BLaER1 (cell line): ENCODE measurements around the gene FAN1.

ENCODE experiments used
- H3K27ac ChIP-seq: shearing (Covaris generic); formaldehyde crosslinking; 2 replicates; pipeline ENCODE4 v1.8.1; 2022
- H3K27me3 ChIP-seq: shearing (Covaris generic); formaldehyde crosslinking; 2 replicates; pipeline ENCODE4 v1.8.1; 2022
- H3K36me3 ChIP-seq: shearing (Covaris generic); formaldehyde crosslinking; 2 replicates; pipeline ENCODE4 v1.8.1; 2022
- H3K4me1 ChIP-seq: shearing (Covaris generic); formaldehyde crosslinking; 2 replicates; pipeline ENCODE4 v1.8.1; 2022
- H3K4me2 ChIP-seq: shearing (Covaris generic); formaldehyde crosslinking; 2 replicates; pipeline ENCODE4 v1.8.1; 2022
- H3K4me3 ChIP-seq: shearing (Covaris generic); formaldehyde crosslinking; 2 replicates; pipeline ENCODE4 v1.8.1; 2022
- H3K9ac ChIP-seq: shearing (Covaris generic); formaldehyde crosslinking; 2 replicates; pipeline ENCODE4 v1.8.1; 2022
- H3K9me3 ChIP-seq: shearing (Covaris generic); formaldehyde crosslinking; 2 replicates; pipeline ENCODE4 v1.8.1; 2022
- H4K20me1 ChIP-seq: shearing (Covaris generic); formaldehyde crosslinking; 2 replicates; pipeline ENCODE4 v1.8.1; 2022
- Cebpa-rat ChIP-seq: shearing (Covaris generic); IDR thresholded peaks from 2 replicates; pipeline ENCODE4 v1.8.1; 2022

Gene FAN1

DNA sequence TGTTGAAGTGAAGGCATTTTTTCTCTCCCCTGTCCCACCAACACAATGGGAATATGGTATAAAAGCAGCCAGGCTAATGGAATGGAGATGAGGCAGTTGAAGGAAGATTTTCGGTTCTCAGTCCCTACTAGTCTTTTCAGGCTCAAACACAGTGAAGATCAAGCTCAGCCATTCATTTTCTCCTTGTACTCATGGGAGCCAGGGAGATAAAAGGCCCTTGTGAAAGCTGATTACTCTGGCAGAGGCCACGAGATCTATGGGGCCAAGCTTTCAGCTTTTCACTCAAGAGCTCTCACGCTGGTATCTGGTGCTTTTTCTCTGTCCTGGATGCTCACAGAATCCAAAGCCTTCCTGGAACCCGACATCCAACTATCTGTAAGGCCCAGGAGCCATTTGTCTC is 14.5 kb upstream of the FAN1 start:
- H3K9me3 ChIP-seq: no peaks in the 10 kb centered on the region
- H3K36me3 ChIP-seq: no peaks in the 10 kb centered on the region
- no peak for TF ChIP-seq Cebpa-rat
- no peak overlapping the region for H3K4me2 ChIP-seq
- H3K9ac ChIP-seq: no peak overlapping the region
- no peaks in the 10 kb centered on the region for H3K27me3 ChIP-seq
- H4K20me1 ChIP-seq: no peaks in the 10 kb centered on the region
- no peak overlapping the region for H3K27ac ChIP-seq
- H3K4me3 ChIP-seq: no peak overlapping the region
- H3K4me1 ChIP-seq: no peaks in the 10 kb centered on the region

DNA sequence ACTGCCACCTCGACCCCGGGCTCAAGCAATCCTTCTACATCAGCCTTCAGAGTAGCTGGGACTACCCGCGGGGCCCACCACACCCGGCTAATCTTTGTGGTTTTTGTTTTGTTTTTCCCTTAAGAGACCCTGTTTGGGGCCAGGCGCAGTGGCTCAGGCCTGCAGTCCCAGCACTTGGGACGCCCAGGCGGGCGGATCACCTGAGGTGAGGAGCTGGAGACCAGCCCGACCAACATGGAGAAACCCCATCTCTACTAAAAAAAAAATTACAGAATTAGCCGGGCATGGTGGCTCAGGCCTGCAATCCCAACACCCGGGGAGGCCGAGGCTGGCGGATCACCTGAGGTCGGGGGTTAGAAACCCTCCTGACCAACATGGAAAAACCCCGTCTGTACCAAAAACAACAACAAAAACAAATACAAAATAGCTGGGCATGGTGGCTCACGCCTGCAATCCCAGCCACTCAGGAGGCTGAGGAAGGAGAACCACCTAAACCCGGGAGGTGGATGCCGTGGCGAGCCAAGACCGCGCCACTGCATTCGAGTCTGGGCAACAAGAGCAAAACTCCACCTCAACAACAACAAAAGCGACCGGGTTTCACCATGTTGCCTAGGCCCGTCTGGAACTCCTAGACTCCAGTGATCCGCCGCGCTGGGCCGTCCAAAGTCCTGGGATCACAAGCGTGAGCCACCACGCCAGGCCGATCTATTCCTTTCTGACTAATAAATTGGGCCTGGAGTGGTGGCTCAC is 8.1 kb upstream of the FAN1 start:
- TF ChIP-seq Cebpa-rat: no peak
- Histone ChIP-seq H3K9ac (no peak overlapping the region), H3K4me1 (peaks cover 6% of the 10 kb centered on the region; the same call in 1 of the 2 replicates), H4K20me1 (no peaks in the 10 kb centered on the region), H3K9me3 (no peaks in the 10 kb centered on the region), H3K4me2 (no peak overlapping the region), H3K4me3 (no peak overlapping the region), H3K27ac (no peak overlapping the region), H3K36me3 (no peaks in the 10 kb centered on the region), H3K27me3 (no peaks in the 10 kb centered on the region)

DNA sequence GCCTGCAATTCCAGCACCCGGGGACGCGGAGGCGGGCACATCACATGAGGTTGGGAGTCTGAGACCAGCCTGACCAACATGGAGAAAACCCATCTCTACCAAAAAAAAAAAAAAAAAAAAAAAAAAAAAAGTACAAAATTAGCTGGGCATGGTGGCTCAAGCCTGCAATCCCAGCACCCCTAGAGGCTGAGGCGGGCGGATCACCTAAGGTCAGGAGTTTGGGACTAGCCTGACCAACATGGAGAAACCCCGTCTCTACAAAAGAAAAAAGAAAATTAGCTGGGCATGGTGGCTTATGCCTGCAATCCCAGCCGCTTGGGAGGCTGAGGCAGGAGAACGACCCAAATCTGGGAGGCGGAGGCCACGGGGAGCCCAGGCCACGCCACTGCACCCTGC is 7.5 kb upstream of the FAN1 start:
- Histone ChIP-seq H3K4me3 (no peak overlapping the region), H3K27me3 (no peaks in the 10 kb centered on the region), H3K4me1 (peaks cover 6% of the 10 kb centered on the region; the same call in 1 of the 2 replicates), H4K20me1 (no peaks in the 10 kb centered on the region), H3K9ac (no peak overlapping the region), H3K4me2 (no peak overlapping the region), H3K9me3 (no peaks in the 10 kb centered on the region), H3K27ac (no peak overlapping the region), H3K36me3 (no peaks in the 10 kb centered on the region)
- no peak for TF ChIP-seq Cebpa-rat

DNA sequence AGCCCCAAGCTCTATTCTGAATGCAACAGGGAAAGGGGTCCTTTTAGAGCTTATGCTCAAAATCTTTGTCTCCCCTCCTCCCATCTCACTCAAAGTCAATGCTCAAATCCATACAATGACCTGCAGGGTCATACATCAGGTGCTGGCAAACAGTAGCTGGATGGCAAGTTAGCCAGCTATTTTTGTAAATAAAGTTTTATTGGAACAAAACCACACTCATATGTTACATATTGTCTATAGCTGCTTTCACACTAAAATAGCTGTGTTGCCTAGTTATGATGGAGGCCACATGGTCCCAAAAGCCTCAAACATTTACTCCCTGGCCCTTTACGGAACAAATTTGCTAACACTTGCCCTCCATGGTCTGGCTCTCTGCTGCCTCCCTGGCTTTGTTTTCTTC is 1.8 kb upstream of the FAN1 start:
- no peaks in the 10 kb centered on the region for H3K27me3 ChIP-seq
- H4K20me1 ChIP-seq: no peaks in the 10 kb centered on the region
- H3K9ac ChIP-seq: no peak overlapping the region
- no peak overlapping the region for H3K27ac ChIP-seq
- H3K9me3 ChIP-seq: no peaks in the 10 kb centered on the region
- H3K4me2 ChIP-seq: no peak overlapping the region
- no peak for TF ChIP-seq Cebpa-rat
- no peaks in the 10 kb centered on the region for H3K36me3 ChIP-seq
- no peak overlapping the region for H3K4me3 ChIP-seq
- peaks cover 38% of the 10 kb centered on the region for H3K4me1 ChIP-seq

DNA sequence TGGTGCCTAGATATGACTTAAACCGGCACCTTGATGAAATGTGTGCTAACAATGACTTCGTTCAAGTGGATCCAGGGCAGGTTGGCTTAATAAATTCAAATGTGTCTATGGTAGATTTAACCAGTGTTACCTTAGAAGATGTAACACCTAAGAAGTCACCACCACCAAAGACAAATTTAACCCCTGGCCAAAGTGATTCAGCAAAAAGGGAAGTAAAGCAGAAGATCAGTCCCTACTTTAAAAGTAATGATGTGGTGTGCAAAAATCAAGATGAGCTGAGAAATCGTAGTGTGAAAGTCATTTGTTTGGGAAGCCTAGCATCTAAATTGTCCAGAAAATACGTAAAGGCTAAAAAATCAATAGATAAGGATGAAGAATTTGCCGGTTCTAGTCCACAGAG is 1.1 kb downstream of the FAN1 start:
- Histone ChIP-seq H3K4me1 (peaks cover 38% of the 10 kb centered on the region), H3K4me2 (peak overlapping the region; percentile 89), H3K9ac (no peak overlapping the region), H3K36me3 (peaks cover 18% of the 10 kb centered on the region), H4K20me1 (no peaks in the 10 kb centered on the region), H3K27ac (no peak overlapping the region), H3K4me3 (peak overlapping the region; percentile 74; the same call in 1 of the 2 replicates), H3K9me3 (no peaks in the 10 kb centered on the region), H3K27me3 (no peaks in the 10 kb centered on the region)
- no peak for TF ChIP-seq Cebpa-rat

DNA sequence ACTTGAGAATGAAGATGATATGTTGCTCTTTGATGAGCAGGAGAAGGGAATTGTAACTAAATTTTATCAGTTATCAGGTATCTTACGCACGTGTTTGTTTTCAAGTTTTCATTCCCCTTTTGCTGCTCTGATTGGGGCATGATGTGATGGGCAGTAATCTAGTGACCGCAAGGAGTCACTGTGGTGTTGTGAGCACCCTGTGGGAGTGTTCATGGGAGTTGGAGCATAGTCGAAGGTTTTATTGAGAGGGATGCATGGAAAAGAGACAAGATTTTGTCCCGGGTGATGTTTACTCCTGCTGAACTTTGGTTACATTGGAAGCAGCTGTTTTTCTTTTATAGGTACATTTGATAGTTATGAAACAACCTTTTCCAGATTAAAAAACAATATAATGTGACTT is 2.1 kb downstream of the FAN1 start:
- H3K9me3 ChIP-seq: no peaks in the 10 kb centered on the region
- no peaks in the 10 kb centered on the region for H3K27me3 ChIP-seq
- no peak overlapping the region for H3K4me3 ChIP-seq
- H3K9ac ChIP-seq: no peak overlapping the region
- H3K36me3 ChIP-seq: peaks cover 21% of the 10 kb centered on the region
- H3K4me2 ChIP-seq: peak overlapping the region; percentile 32
- TF ChIP-seq Cebpa-rat: no peak
- no peaks in the 10 kb centered on the region for H4K20me1 ChIP-seq
- H3K4me1 ChIP-seq: peaks cover 38% of the 10 kb centered on the region
- no peak overlapping the region for H3K27ac ChIP-seq

DNA sequence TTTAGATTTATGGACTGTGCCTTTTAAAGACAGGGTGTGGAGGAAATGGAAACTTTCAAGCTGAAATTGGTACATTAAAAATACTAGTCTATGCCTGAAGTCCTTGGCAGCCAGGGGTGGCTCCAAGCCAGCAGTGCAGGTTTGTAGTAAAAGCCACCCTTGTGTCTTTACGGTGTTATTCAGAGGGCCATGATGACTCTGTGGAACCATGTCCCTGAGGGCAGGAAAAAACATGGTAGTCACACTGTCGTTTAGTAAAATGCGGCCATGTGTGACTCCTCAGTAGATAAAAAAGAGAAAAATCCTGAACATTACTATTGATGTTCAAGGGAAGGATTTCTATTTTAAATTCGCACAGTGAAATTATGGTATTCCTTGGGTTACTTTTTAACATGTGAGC is 2.7 kb downstream of the FAN1 start:
- H4K20me1 ChIP-seq: no peaks in the 10 kb centered on the region
- peaks cover 38% of the 10 kb centered on the region for H3K4me1 ChIP-seq
- H3K27ac ChIP-seq: no peak overlapping the region
- no peak for TF ChIP-seq Cebpa-rat
- H3K4me3 ChIP-seq: no peak overlapping the region
- H3K9me3 ChIP-seq: no peaks in the 10 kb centered on the region
- H3K36me3 ChIP-seq: peaks cover 21% of the 10 kb centered on the region
- H3K4me2 ChIP-seq: peak overlapping the region; percentile 32
- no peak overlapping the region for H3K9ac ChIP-seq
- no peaks in the 10 kb centered on the region for H3K27me3 ChIP-seq

DNA sequence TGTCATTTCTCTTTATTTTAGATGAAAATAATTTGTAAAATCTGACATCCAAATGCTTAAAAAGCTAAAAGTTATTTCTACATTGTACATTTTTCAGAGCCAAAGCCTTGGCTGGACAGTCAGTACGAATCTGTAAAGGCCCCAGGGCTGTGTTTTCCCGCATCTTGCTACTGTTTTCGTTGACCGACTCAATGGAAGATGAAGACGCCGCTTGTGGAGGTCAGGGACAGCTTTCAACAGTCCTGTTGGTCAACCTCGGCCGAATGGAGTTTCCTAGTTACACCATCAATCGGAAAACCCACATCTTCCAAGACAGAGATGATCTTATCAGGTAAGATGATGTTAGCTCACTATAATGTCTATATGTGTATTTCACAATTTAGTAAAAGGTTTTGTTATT is 10.0 kb downstream of the FAN1 start:
- Histone ChIP-seq H3K4me3 (no peak overlapping the region), H3K36me3 (peaks cover 78% of the 10 kb centered on the region), H3K27ac (no peak overlapping the region), H3K9ac (no peak overlapping the region), H3K4me1 (no peaks in the 10 kb centered on the region), H3K27me3 (no peaks in the 10 kb centered on the region), H4K20me1 (no peaks in the 10 kb centered on the region), H3K4me2 (no peak overlapping the region), H3K9me3 (no peaks in the 10 kb centered on the region)
- no peak for TF ChIP-seq Cebpa-rat

DNA sequence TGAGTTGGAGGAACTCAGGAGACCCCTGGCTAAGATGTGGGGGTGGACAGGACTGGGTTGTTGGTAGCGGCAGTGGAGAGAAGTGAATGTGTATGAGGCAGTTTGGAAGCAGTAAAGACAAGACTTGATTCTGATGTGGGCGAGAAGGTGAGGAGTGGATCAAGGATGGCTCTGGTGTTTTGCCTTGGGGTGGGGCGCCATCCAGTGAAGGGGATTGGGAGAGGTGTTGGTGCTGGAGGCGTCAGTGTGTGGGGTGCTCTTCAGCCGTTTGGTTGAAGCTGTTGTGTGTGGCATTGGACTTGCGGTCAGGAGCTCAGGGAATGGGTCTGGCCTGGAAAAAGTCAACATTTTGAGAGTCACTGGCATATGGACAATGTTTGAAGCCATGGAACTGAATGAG is 13.3 kb downstream of the FAN1 start:
- peaks cover 70% of the 10 kb centered on the region for H3K36me3 ChIP-seq
- H3K9me3 ChIP-seq: no peaks in the 10 kb centered on the region
- no peak overlapping the region for H3K9ac ChIP-seq
- no peak overlapping the region for H3K4me3 ChIP-seq
- no peaks in the 10 kb centered on the region for H4K20me1 ChIP-seq
- peaks cover 29% of the 10 kb centered on the region for H3K4me1 ChIP-seq
- H3K4me2 ChIP-seq: no peak overlapping the region
- H3K27me3 ChIP-seq: no peaks in the 10 kb centered on the region
- no peak overlapping the region for H3K27ac ChIP-seq
- no peak for TF ChIP-seq Cebpa-rat

DNA sequence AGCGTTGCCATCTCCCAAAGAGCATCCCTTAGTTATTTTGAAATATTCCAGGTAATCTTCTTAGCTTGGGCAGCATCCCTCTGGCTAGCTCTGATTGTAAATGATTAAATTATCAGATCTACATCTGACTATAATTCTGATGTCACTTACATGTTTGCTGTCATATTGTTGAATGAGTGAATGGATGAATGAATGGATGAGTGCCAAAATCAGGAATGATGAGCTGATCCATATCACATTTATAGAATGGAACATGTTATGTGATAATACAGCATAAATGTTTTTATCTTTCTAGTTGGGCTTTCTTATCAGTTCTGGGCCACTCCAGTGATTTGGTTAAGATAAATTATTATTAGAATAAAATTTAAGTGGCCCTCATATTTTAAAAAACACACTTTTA is 14.0 kb downstream of the FAN1 start:
- peaks cover 63% of the 10 kb centered on the region for H3K36me3 ChIP-seq
- TF ChIP-seq Cebpa-rat: no peak

DNA sequence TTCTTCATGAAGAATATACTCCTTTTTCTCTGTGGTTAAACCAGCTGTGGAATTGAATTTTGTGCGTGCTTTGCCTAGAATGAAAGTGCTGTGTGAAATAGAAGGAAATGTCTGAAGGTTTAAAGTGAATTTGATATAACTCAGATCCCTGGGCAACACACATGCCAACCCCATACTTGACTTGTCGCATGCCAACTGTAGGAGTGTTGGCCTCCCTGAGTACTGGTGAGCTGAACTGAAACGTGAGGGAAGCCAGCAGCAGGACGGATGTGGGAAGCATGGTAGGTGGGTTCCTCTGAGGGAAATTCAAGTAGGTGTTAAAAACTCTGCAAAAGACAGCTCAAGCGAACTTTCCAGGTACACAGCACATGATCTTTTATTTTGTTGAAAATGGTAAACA is 14.7 kb downstream of the FAN1 start:
- H3K27me3 ChIP-seq: no peaks in the 10 kb centered on the region

More for the DNA sequence above, 14.0 kb downstream of the FAN1 start:
- Histone ChIP-seq H3K27me3 (no peaks in the 10 kb centered on the region), H3K9me3 (no peaks in the 10 kb centered on the region), H4K20me1 (no peaks in the 10 kb centered on the region), H3K4me3 (no peak overlapping the region), H3K9ac (no peak overlapping the region), H3K27ac (no peak overlapping the region), H3K4me1 (peaks cover 36% of the 10 kb centered on the region), H3K4me2 (no peak overlapping the region)

More for the DNA sequence above, 14.7 kb downstream of the FAN1 start:
- no peak for TF ChIP-seq Cebpa-rat
- H4K20me1 ChIP-seq: no peaks in the 10 kb centered on the region
- H3K36me3 ChIP-seq: peaks cover 56% of the 10 kb centered on the region
- no peak overlapping the region for H3K4me2 ChIP-seq
- peaks cover 43% of the 10 kb centered on the region for H3K4me1 ChIP-seq
- H3K4me3 ChIP-seq: no peak overlapping the region
- H3K9me3 ChIP-seq: no peaks in the 10 kb centered on the region
- no peak overlapping the region for H3K9ac ChIP-seq
- H3K27ac ChIP-seq: no peak overlapping the region
